ENCODE results near the gene MAP1LC3B2.

MAP1LC3B2 gene

GRCh38 chr12:116532428-116532827 is 26.8 kb upstream of the MAP1LC3B2 start:
- H3K27ac Mint-ChIP-seq, result no peak overlapping the region
- no peaks in the 10 kb centered on the region for H3K9me3 Mint-ChIP-seq

GRCh38 chr12:116532986-116533342 is 26.2 kb upstream of the MAP1LC3B2 start:
- Mint-ChIP-seq H3K4me1 (ENCODE audit: low read depth) (peaks cover 41% of the 10 kb centered on the region), H3K27ac (no peak overlapping the region), H3K27me3 (no peaks in the 10 kb centered on the region), H3K36me3 (ENCODE audit: low read depth) (no peaks in the 10 kb centered on the region), H3K9me3 (no peaks in the 10 kb centered on the region), H3K4me3 (peak overlapping the region; percentile 68)

More at GRCh38 chr12:116532428-116532827, 26.8 kb upstream of the MAP1LC3B2 start:
- no peaks in the 10 kb centered on the region for H3K36me3 Mint-ChIP-seq (ENCODE audit: low read depth)
- peaks cover 35% of the 10 kb centered on the region for H3K4me1 Mint-ChIP-seq (ENCODE audit: low read depth)
- H3K4me3 Mint-ChIP-seq, result peak overlapping the region; percentile 68
- no peaks in the 10 kb centered on the region for H3K27me3 Mint-ChIP-seq

- Mint-ChIP-seq H3K4me3 (peak overlapping the region; percentile 68), H3K9me3 (no peaks in the 10 kb centered on the region), H3K36me3 (ENCODE audit: low read depth) (no peaks in the 10 kb centered on the region), H3K27ac (no peak overlapping the region), H3K27me3 (no peaks in the 10 kb centered on the region), H3K4me1 (ENCODE audit: low read depth) (peaks cover 47% of the 10 kb centered on the region)
These were observed 25.6 kb upstream of the MAP1LC3B2 start for GRCh38 chr12:116533343-116534251.

- Mint-ChIP-seq H3K4me3 (peak overlapping the region; percentile 68), H3K4me1 (ENCODE audit: low read depth) (peaks cover 56% of the 10 kb centered on the region), H3K27me3 (no peaks in the 10 kb centered on the region), H3K9me3 (no peaks in the 10 kb centered on the region), H3K36me3 (ENCODE audit: low read depth) (no peaks in the 10 kb centered on the region), H3K27ac (no peak overlapping the region)
These were observed 24.7 kb upstream of the MAP1LC3B2 start for GRCh38 chr12:116534311-116535121.

GRCh38 chr12:116535241-116535640 is 23.9 kb upstream of the MAP1LC3B2 start:
- peak overlapping the region; percentile 68 for H3K4me3 Mint-ChIP-seq
- no peaks in the 10 kb centered on the region for H3K36me3 Mint-ChIP-seq (ENCODE audit: low read depth)
- H3K27ac Mint-ChIP-seq, result no peak overlapping the region
- no peaks in the 10 kb centered on the region for H3K9me3 Mint-ChIP-seq
- peaks cover 62% of the 10 kb centered on the region for H3K4me1 Mint-ChIP-seq (ENCODE audit: low read depth)
- H3K27me3 Mint-ChIP-seq, result no peaks in the 10 kb centered on the region

- peaks cover 62% of the 10 kb centered on the region for H3K4me1 Mint-ChIP-seq (ENCODE audit: low read depth)
- H3K27ac Mint-ChIP-seq, result peak overlapping the region; percentile 84
- H3K4me3 Mint-ChIP-seq, result peak overlapping the region; percentile 61
- H3K9me3 Mint-ChIP-seq, result no peaks in the 10 kb centered on the region
- no peaks in the 10 kb centered on the region for H3K27me3 Mint-ChIP-seq
- no peaks in the 10 kb centered on the region for H3K36me3 Mint-ChIP-seq (ENCODE audit: low read depth)
These were observed 21.9 kb upstream of the MAP1LC3B2 start for GRCh38 chr12:116537101-116537904.

GRCh38 chr12:116538076-116538591 is 21.0 kb upstream of the MAP1LC3B2 start:
- H3K27ac Mint-ChIP-seq, result peak overlapping the region; percentile 84
- no peaks in the 10 kb centered on the region for H3K36me3 Mint-ChIP-seq (ENCODE audit: low read depth)
- peaks cover 54% of the 10 kb centered on the region for H3K4me1 Mint-ChIP-seq (ENCODE audit: low read depth)
- no peaks in the 10 kb centered on the region for H3K9me3 Mint-ChIP-seq
- peak overlapping the region; percentile 61 for H3K4me3 Mint-ChIP-seq
- no peaks in the 10 kb centered on the region for H3K27me3 Mint-ChIP-seq

- Mint-ChIP-seq H3K27me3 (no peaks in the 10 kb centered on the region), H3K36me3 (ENCODE audit: low read depth) (no peaks in the 10 kb centered on the region), H3K27ac (peak overlapping the region; percentile 60), H3K9me3 (no peaks in the 10 kb centered on the region), H3K4me1 (ENCODE audit: low read depth) (peaks cover 54% of the 10 kb centered on the region), H3K4me3 (no peak overlapping the region)
These were observed 20.4 kb upstream of the MAP1LC3B2 start for GRCh38 chr12:116538682-116539305.

GRCh38 chr12:116539361-116539771 is 19.8 kb upstream of the MAP1LC3B2 start:
- Mint-ChIP-seq H3K9me3 (no peaks in the 10 kb centered on the region), H3K4me3 (no peak overlapping the region)

GRCh38 chr12:116539905-116540482 is 19.2 kb upstream of the MAP1LC3B2 start:
- Mint-ChIP-seq H3K4me1 (ENCODE audit: low read depth) (peaks cover 47% of the 10 kb centered on the region), H3K27ac (no peak overlapping the region), H3K27me3 (no peaks in the 10 kb centered on the region), H3K9me3 (no peaks in the 10 kb centered on the region), H3K4me3 (no peak overlapping the region), H3K36me3 (ENCODE audit: low read depth) (no peaks in the 10 kb centered on the region)

More at GRCh38 chr12:116539361-116539771, 19.8 kb upstream of the MAP1LC3B2 start:
- no peak overlapping the region for H3K27ac Mint-ChIP-seq
- H3K36me3 Mint-ChIP-seq (ENCODE audit: low read depth), result no peaks in the 10 kb centered on the region
- H3K4me1 Mint-ChIP-seq (ENCODE audit: low read depth), result peaks cover 53% of the 10 kb centered on the region
- no peaks in the 10 kb centered on the region for H3K27me3 Mint-ChIP-seq

- Mint-ChIP-seq H3K27ac (no peak overlapping the region), H3K9me3 (no peaks in the 10 kb centered on the region), H3K36me3 (ENCODE audit: low read depth) (no peaks in the 10 kb centered on the region), H3K4me1 (ENCODE audit: low read depth) (peaks cover 46% of the 10 kb centered on the region), H3K4me3 (no peak overlapping the region), H3K27me3 (no peaks in the 10 kb centered on the region)
These were observed 18.5 kb upstream of the MAP1LC3B2 start for GRCh38 chr12:116540622-116541152.

GRCh38 chr12:116541547-116542344 is 17.4 kb upstream of the MAP1LC3B2 start:
- Mint-ChIP-seq H3K27ac (no peak overlapping the region), H3K36me3 (ENCODE audit: low read depth) (no peaks in the 10 kb centered on the region), H3K4me3 (no peak overlapping the region), H3K4me1 (ENCODE audit: low read depth) (peaks cover 38% of the 10 kb centered on the region), H3K27me3 (no peaks in the 10 kb centered on the region), H3K9me3 (no peaks in the 10 kb centered on the region)

All from stimulated activated naive CD8-positive, alpha-beta T cell treated with anti-CD3 and anti-CD28 coated beads, Interleukin-15, Interleukin-2, amounts not matched to agents 100 ng/mL and 50 ng/mL, for 24 hours (primary cell).